Fibroblast of the aortic adventitia (primary cell): ENCODE results near the gene GTF3C5. TPM values are rescaled to one million over a fixed set of nuclear protein-coding genes. Genes with fewer than 3 reads are reported as not detected.

Experiments used
- DNase-seq: peaks from one replicate; pipeline ENCODE4 v3.0.0-alpha.2; 2010; ENCODE audit warnings: low read depth
- H3K4me3 ChIP-seq: 2 replicates; pipeline ENCODE4 v1.5.1; 2011; ENCODE audit warnings: low read depth, mild to moderate bottlenecking, control low read depth, low read length, moderate library complexity
- CTCF ChIP-seq: IDR thresholded peaks from 2 replicates; pipeline ENCODE4 v1.5.1; 2011; ENCODE audit warnings: mild to moderate bottlenecking, low read length, control low read depth, inconsistent platforms; ENCODE audit not compliant: insufficient read depth
- total RNA-seq: library from RNA; depleted of rRNA; stranded (reverse); fragments of >200 nt; gene quantifications from 2 replicates; pipeline ENCODE4 v1.2.3, GENCODE V29; 2012; ENCODE audit warnings: low replicate concordance

Gene GTF3C5
- total RNA-seq, 1 donor: 33.9 TPM

DNA sequence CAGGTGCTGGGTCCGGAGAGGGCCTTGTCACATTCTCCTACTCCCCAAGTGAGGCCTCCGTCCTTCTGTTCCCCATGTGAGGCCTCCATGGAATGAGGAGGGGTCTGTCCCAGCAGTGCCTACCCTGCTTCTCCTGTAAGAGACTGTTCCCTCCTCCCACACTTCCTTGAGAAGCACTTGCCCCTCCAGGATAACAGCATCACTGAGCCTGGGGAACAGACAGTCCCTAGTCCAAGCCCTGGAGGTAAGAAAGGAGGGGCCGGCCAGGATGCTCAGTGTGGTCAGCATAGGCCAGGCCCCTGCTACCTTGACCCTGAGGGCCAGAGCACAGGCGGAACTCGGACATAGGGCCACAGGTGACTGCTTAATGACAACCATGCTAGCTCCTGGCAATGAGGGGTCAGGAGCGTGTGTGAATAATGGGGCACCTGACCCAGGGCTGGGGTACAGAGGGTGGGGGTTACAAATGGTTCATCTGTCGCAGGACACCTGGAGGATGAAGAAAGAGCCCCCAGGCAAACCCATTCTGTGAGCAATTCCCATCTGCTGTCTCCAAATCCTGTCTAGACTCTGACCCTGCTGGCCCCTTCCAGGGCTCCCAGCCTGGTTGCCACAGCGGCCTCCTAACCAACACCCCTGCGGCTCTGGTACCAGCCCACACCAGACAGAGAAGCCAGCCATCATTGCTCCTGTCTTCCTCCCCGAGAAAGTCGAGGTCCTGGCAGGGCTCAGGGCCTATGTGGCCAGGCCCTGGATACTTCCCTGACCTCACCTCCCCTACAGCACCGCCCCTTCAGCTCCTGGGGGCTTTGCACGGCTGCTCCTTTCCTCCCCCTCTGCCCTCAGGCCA, 69.9 kb downstream of the GTF3C5 start:
- no peak for DNase-seq
- no peak overlapping the region for H3K4me3 ChIP-seq
- no peak for TF ChIP-seq CTCF

GRCh38 chr9:133101356-133102189, 70.8 kb downstream of the GTF3C5 start:
- no peak overlapping the region for H3K4me3 ChIP-seq
- no peak for DNase-seq
- TF ChIP-seq CTCF: no peak

DNA sequence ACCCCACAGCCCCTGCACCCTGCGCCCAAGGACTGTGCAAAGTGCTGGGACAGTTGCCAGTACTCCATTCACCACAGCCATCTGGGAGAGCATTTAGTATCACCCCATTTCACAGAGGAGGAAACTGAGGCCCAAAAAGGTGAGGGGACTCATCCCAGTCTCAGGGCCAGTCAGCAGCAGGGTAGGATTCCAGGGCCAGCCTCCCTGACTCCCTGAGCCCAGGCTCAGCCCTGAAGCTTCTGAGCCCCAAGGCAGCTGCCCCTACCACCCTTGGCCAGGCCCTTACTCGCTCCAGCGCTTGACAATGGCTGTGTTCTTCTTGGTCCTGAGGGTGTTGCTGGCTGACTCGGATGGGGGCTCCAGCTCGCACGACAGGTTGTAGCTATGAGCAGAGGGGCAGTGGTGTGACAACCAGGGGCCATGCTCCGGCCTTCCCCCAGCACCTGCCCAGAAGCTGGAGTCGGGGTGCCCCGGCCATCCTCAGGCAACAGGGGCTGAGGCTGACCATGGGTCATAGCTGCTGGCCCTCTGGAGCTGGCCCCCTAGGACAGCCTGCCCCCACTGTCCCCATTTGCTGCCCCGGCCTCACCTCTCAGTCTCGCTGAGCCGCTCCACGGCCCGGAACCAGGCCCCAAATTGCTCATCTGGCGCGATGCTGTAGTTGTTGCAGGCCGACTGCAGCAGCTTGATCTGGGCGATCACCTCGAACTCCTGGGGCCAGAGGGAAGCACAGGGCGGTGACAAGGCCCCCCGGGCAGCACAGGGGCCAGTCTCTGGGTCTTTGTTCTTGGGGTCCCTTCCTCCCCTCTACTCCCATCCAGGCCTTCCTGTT, 71.6 kb downstream of the GTF3C5 start:
- DNase-seq: no peak
- no peak for TF ChIP-seq CTCF
- no peak overlapping the region for H3K4me3 ChIP-seq

GRCh38 chr9:133103183-133103986, 72.6 kb downstream of the GTF3C5 start:
- DNase-seq: no peak

DNA sequence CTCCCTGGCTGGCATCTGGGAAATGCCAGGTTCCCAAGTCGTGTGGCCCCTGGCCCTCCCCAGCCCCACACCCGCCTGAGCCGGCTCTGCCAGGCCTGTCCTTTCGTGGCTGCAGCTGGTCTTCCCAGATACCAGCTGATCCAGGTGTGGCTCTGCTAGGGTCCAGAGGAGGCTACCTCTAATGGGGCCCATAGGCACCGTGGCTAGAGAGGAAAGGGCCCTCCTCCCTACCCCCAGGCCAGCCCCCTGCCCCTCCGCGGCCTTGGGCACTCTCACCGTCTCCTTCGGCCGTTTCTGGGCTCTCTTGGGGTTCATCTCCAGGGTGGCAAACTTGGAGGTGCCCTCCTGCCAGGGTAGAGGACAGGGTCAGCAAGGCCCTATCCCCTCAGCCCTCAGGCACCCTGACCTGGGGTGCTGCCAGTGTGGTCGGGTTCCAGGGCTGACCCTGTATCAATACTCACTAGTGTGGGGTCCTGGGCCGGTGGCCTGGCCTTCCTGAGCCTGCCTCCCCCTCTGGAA, 73.2 kb downstream of the GTF3C5 start:
- no peak for TF ChIP-seq CTCF
- H3K4me3 ChIP-seq: no peak overlapping the region
- no peak for DNase-seq

More at GRCh38 chr9:133103183-133103986, 72.6 kb downstream of the GTF3C5 start:
- no peak overlapping the region for H3K4me3 ChIP-seq
- TF ChIP-seq CTCF: peak; percentile 96
